ENCODE measurements around the gene HLA-DQA1.
"Not testable (repeated sequence)": the region's sequence is repeated elsewhere in the genome, so short reads cannot be mapped to it uniquely, and the experiment has no call there.

Gene HLA-DQA1

GRCh38 chr6:32627831-32628230, 9.4 kb upstream of the HLA-DQA1 start:
- Histone ChIP-seq H3K4me3 (no peak overlapping the region), H3K27ac (no peak overlapping the region), H3K4me1 (no peaks in the 10 kb centered on the region), H3K36me3 (no peaks in the 10 kb centered on the region), H3K9me3 (no peaks in the 10 kb centered on the region), H3K27me3 (no peaks in the 10 kb centered on the region)
- no peak for TF ChIP-seq CTCF (IDR thresholded peaks at IDR 0.05)
- DNase-seq = peak in 1 of 2 donors; percentile 40
- intact Hi-C loops (cut with DNase I; ENCODE audit: low total_unique reads) = no loop called here

GRCh38 chr6:32629793-32630192, 7.4 kb upstream of the HLA-DQA1 start:
- H3K27me3 ChIP-seq; H3K4me3 ChIP-seq; intact Hi-C loops (cut with DNase I; ENCODE audit: low total_unique reads); H3K27ac ChIP-seq; H3K9me3 ChIP-seq; DNase-seq; H3K36me3 ChIP-seq; H3K4me1 ChIP-seq: not testable (repeated sequence)

- no peaks in the 10 kb centered on the region for H3K4me1 ChIP-seq
- H3K27me3 ChIP-seq = no peaks in the 10 kb centered on the region
- no peak for DNase-seq
- no peaks in the 10 kb centered on the region for H3K9me3 ChIP-seq
- no peak overlapping the region for H3K4me3 ChIP-seq
- intact Hi-C loops (cut with DNase I; ENCODE audit: low total_unique reads) = no loop called here
- H3K27ac ChIP-seq = no peak overlapping the region
- no peak for TF ChIP-seq CTCF (IDR thresholded peaks at IDR 0.05)
- no peaks in the 10 kb centered on the region for H3K36me3 ChIP-seq
Observed at GRCh38 chr6:32635526-32636123, 1.6 kb upstream of the HLA-DQA1 start.

- no peak overlapping the region for H3K27ac ChIP-seq
- no peak for TF ChIP-seq CTCF (IDR thresholded peaks at IDR 0.05)
- H3K4me3 ChIP-seq = no peak overlapping the region
- H3K36me3 ChIP-seq = no peaks in the 10 kb centered on the region
- no peaks in the 10 kb centered on the region for H3K4me1 ChIP-seq
- no peaks in the 10 kb centered on the region for H3K27me3 ChIP-seq
- intact Hi-C loops (cut with DNase I; ENCODE audit: low total_unique reads) = no loop called here
- no peaks in the 10 kb centered on the region for H3K9me3 ChIP-seq
- DNase-seq = no peak
Observed at GRCh38 chr6:32637883-32638282, 677 bp downstream of the HLA-DQA1 start.

- no peak for TF ChIP-seq CTCF (IDR thresholded peaks at IDR 0.05)
- Histone ChIP-seq H3K4me3 (no peak overlapping the region), H3K27me3 (no peaks in the 10 kb centered on the region), H3K4me1 (no peaks in the 10 kb centered on the region), H3K27ac (no peak overlapping the region), H3K9me3 (no peaks in the 10 kb centered on the region), H3K36me3 (no peaks in the 10 kb centered on the region)
- intact Hi-C loops (cut with DNase I; ENCODE audit: low total_unique reads) = no loop called here
- DNase-seq = no peak
Observed at GRCh38 chr6:32638532-32639219, 1.5 kb downstream of the HLA-DQA1 start.
